Stimulated activated effector memory CD8-positive, alpha-beta T cell treated with anti-CD3 and anti-CD28 coated beads, Interleukin-12 subunit alpha, Interleukin-12 subunit beta, amount 100 ng/mL, for 72 hours (primary cell): Measurements from ENCODE around the gene ACE.
A peak's percentile ranks its signal among the peaks of the same experiment; 100 is the strongest.

Experiments used
- ATAC-seq: fragments of 150-1000 bp; cut with Tn5 transposase; 2 replicates; pipeline ENCODE4 v1.10.0; 2021
- DNase-seq, 2 donors: peaks; one replicate each; pipeline ENCODE4 v3.0.0; 2021 to 2022; ENCODE audit warnings: low spot score in 2 of 2
- H3K27ac Mint-ChIP-seq: one replicate; pipeline ENCODE4 v1.8.0; 2022; ENCODE audit warnings: mild to moderate bottlenecking, mixed read lengths
- H3K36me3 Mint-ChIP-seq: one replicate; pipeline ENCODE4 v1.8.0; 2022; ENCODE audit warnings: mild to moderate bottlenecking, mixed read lengths
- H3K4me1 Mint-ChIP-seq: one replicate; pipeline ENCODE4 v1.8.0; 2022; ENCODE audit warnings: mixed read lengths
- H3K4me3 Mint-ChIP-seq: one replicate; pipeline ENCODE4 v1.8.0; 2022; ENCODE audit warnings: mild to moderate bottlenecking, mixed read lengths
- H3K9me3 Mint-ChIP-seq: one replicate; pipeline ENCODE4 v1.8.0; 2022; ENCODE audit warnings: mixed read lengths

ACE gene

DNA sequence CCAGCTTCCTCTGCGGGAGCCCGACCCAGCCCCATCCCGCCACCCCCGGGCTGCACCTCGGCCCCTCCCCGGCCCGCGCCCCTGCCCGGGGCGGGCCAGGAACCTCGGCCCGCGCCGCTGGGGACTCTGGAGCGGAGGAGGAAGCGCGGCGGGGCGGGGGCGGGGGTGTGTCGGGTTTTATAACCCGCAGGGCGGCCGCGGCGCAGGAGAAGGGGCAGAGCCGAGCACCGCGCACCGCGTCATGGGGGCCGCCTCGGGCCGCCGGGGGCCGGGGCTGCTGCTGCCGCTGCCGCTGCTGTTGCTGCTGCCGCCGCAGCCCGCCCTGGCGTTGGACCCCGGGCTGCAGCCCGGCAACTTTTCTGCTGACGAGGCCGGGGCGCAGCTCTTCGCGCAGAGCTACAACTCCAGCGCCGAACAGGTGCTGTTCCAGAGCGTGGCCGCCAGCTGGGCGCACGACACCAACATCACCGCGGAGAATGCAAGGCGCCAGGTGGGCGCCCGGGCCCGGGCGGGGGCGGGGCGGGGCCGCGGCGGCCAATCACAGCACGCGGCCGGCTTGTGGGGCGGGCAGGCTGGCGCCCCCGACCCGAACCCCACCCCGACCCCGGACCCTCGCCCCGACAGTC, at the start of gene ACE:
TSS of gene ACE (plus strand) at position 208 of the 626 bp plus-strand sequence. CDS start at position 242, 34 bp downstream.
- DNase-seq (peak in 1 of 2 donors; percentile 56), ATAC-seq (peak; percentile 64)
- H3K36me3 Mint-ChIP-seq, result no peaks in the 10 kb centered on the region
- H3K4me3 Mint-ChIP-seq, result peak within 1 kb of the TSS; percentile 76
- H3K4me1 Mint-ChIP-seq, result peaks cover 25% of the 10 kb centered on the region
- H3K9me3 Mint-ChIP-seq, result no peaks in the 10 kb centered on the region
- peak within 1 kb of the TSS; percentile 20 for H3K27ac Mint-ChIP-seq

DNA sequence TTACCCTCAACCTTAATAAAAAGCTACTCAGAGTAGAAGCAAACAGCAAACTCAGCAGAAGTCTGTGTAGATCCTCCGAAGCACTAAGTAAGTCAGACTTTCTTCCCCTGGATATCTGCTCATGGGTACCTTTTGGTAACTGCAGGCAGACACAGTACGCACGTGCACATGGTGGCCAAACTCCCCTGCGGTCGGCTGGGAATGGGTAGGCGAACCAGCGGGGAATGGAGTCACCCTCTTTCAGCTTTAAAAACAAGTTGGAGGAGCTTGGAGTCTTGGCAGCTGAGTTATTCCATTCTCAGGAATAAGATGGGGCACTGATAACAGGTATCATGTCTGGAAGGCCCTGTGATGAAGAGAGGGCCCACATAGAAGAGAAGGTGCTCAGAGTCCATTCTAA, 47.1 kb upstream of the ACE start:
- no peaks in the 10 kb centered on the region for H3K9me3 Mint-ChIP-seq
- peaks cover 4% of the 10 kb centered on the region for H3K36me3 Mint-ChIP-seq
- peaks cover 59% of the 10 kb centered on the region for H3K4me1 Mint-ChIP-seq
- H3K27ac Mint-ChIP-seq, result no peak overlapping the region
- ATAC-seq (no peak), DNase-seq (no peak)
- no peak overlapping the region for H3K4me3 Mint-ChIP-seq

- H3K4me3 Mint-ChIP-seq, result no peak overlapping the region
- ATAC-seq (no peak), DNase-seq (no peak)
- peaks cover 63% of the 10 kb centered on the region for H3K4me1 Mint-ChIP-seq
- peak overlapping the region; percentile 26 for H3K27ac Mint-ChIP-seq
- no peaks in the 10 kb centered on the region for H3K9me3 Mint-ChIP-seq
- H3K36me3 Mint-ChIP-seq, result peaks cover 4% of the 10 kb centered on the region
Measured at GRCh38 chr17:63430223-63430622, 46.6 kb upstream of the ACE start.

GRCh38 chr17:63431618-63431938, 45.3 kb upstream of the ACE start:
- DNase-seq (no peak), ATAC-seq (no peak)
- Mint-ChIP-seq H3K4me3 (no peak overlapping the region), H3K9me3 (no peaks in the 10 kb centered on the region), H3K36me3 (peaks cover 4% of the 10 kb centered on the region), H3K4me1 (peaks cover 57% of the 10 kb centered on the region), H3K27ac (peak overlapping the region; percentile 93)

- no peak for DNase-seq
- Mint-ChIP-seq H3K4me3 (no peak overlapping the region), H3K9me3 (no peaks in the 10 kb centered on the region), H3K27ac (peak overlapping the region; percentile 93), H3K36me3 (peaks cover 4% of the 10 kb centered on the region), H3K4me1 (peaks cover 57% of the 10 kb centered on the region)
- ATAC-seq, result no peak
Measured at GRCh38 chr17:63431939-63432804, 44.7 kb upstream of the ACE start.

GRCh38 chr17:63433746-63434591, 42.9 kb upstream of the ACE start:
- peak overlapping the region; percentile 63 for H3K4me3 Mint-ChIP-seq
- H3K9me3 Mint-ChIP-seq, result no peaks in the 10 kb centered on the region
- H3K36me3 Mint-ChIP-seq, result peaks cover 4% of the 10 kb centered on the region
- peaks cover 47% of the 10 kb centered on the region for H3K4me1 Mint-ChIP-seq
- DNase-seq (no peak), ATAC-seq (no peak)
- H3K27ac Mint-ChIP-seq, result peak overlapping the region; percentile 93

DNA sequence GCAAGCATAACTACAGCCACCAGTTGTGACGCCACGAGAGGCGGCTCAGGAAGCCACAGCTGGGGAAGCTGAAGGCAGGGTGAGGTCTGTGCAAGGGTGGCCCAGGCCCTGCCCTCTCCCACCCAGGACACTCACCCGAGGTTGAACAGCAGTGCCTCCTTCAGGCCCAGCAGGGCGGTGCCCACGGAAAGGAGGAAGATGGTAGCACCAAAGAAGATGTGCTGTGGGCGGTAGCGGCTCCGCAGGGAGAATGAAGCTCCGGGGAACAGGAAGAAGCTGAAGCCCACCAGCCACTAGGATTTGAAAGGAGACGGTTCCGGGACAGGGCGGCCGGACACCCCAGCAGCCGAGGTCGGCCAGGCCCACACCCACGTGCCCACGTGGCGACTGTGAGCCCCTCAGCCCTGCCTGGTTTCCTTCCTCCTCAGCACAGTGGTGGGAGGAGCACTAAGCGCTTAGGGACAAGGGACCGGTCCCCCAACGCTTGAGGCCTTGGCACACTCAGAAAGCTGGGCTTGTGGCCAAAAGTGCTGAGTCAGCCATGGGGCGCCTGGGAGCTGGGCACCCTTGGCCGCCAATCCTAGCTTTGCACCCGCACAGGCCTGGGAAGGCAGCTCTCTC, 41.8 kb upstream of the ACE start:
- Mint-ChIP-seq H3K27ac (peak overlapping the region; percentile 93), H3K4me3 (peak overlapping the region; percentile 63), H3K36me3 (peaks cover 4% of the 10 kb centered on the region), H3K4me1 (peaks cover 58% of the 10 kb centered on the region), H3K9me3 (no peaks in the 10 kb centered on the region)
- no peak for DNase-seq
- peak; percentile 82 for ATAC-seq

DNA sequence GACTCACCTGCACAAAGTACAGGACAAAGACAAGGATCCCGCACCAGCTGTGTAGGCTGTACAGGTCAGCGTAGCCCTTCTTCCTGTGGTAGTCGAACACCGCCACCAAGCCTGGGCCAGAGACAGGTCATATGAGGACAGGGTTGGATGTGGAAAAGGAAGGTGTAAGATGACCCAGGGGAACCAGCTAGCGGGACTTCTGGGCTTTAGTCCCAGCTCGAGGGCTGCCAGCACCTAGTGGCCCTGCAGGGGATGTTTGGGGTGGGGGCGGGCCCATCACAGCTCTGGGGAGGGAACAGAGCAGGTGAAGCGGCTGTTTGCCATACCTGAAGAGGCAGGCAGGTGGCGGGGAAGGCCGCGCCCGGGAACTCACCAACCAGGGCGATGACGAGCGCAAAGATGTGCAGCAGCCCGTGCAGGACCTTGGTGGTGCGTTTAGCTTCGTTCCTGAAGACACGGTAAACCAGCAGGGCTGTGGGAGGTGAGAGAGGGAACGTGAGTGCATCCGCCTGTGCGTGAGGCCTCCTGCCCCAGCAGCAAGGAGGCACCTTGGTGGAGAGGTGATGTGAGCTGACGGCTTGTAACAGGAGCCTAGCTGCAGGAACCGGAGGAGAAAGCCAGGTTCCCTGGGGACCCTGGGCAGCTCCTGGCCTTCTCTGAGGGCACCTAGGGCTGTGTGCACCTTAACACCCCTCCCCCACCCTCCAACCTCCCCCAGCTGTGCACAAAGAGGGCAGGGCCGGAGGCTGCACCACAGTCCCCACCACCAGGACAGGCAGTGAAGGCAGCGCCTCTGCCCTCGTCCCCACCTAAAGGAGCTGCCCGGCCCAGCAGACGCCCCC, 41.0 kb upstream of the ACE start:
- Mint-ChIP-seq H3K36me3 (no peaks in the 10 kb centered on the region), H3K27ac (peak overlapping the region; percentile 93), H3K4me1 (peaks cover 66% of the 10 kb centered on the region), H3K9me3 (no peaks in the 10 kb centered on the region), H3K4me3 (peak overlapping the region; percentile 63)
- ATAC-seq (no peak), DNase-seq (no peak)

DNA sequence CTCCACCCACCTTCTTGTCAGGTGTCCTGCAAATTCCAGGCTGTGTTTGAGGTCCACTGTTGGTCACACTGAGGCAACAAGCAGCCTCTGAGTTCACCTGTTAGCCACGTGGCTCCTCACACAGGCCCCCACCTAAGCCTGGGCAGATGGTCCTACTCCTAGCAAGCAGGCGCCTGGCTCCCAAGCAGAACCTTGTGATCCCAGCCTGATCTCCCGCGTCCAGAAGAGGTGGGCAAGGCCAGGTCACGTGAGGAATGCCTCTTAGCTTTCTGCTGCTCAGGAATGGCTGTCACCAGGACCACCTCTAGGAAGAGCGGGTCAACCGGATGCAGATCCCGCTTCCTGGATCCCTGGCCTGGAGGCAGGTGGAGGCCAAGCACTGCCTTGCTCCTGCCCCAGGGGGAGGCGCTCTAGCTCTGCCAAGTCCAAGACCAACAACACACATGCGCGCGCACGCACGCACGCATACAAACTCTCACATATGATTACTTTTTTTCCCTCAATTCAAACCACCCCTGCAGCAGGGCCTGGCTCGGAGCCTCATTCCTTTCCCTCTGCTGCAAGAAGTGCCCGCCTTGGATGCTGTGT, 40.2 kb upstream of the ACE start:
- ATAC-seq (no peak), DNase-seq (no peak)
- peak overlapping the region; percentile 48 for H3K27ac Mint-ChIP-seq
- no peaks in the 10 kb centered on the region for H3K9me3 Mint-ChIP-seq
- no peak overlapping the region for H3K4me3 Mint-ChIP-seq
- H3K36me3 Mint-ChIP-seq, result no peaks in the 10 kb centered on the region
- H3K4me1 Mint-ChIP-seq, result peaks cover 70% of the 10 kb centered on the region

- peak overlapping the region; percentile 48 for H3K27ac Mint-ChIP-seq
- H3K4me1 Mint-ChIP-seq, result peaks cover 72% of the 10 kb centered on the region
- no peaks in the 10 kb centered on the region for H3K36me3 Mint-ChIP-seq
- no peak overlapping the region for H3K4me3 Mint-ChIP-seq
- no peaks in the 10 kb centered on the region for H3K9me3 Mint-ChIP-seq
- ATAC-seq (no peak), DNase-seq (no peak)
Measured at GRCh38 chr17:63437287-63438091, 39.4 kb upstream of the ACE start.

GRCh38 chr17:63438092-63439051, 38.5 kb upstream of the ACE start:
- H3K4me3 Mint-ChIP-seq, result no peak overlapping the region
- H3K4me1 Mint-ChIP-seq, result peaks cover 69% of the 10 kb centered on the region
- peak overlapping the region; percentile 98 for H3K27ac Mint-ChIP-seq
- ATAC-seq (no peak), DNase-seq (no peak)
- no peaks in the 10 kb centered on the region for H3K9me3 Mint-ChIP-seq
- no peaks in the 10 kb centered on the region for H3K36me3 Mint-ChIP-seq

- Mint-ChIP-seq H3K4me1 (peaks cover 61% of the 10 kb centered on the region), H3K4me3 (peak overlapping the region; percentile 74), H3K9me3 (no peaks in the 10 kb centered on the region), H3K27ac (peak overlapping the region; percentile 98), H3K36me3 (peaks cover under 1% of the 10 kb centered on the region)
- ATAC-seq (no peak), DNase-seq (no peak)
Measured at GRCh38 chr17:63439687-63440086, 37.2 kb upstream of the ACE start.
